Activated T-helper 1 cell treated with Interleukin-2 at 50 U/mL for 16 hours (primary cell): ENCODE results near the gene PARD6G.

Experiments used
- DNase-seq: peaks from one replicate; pipeline ENCODE4 v3.0.0-alpha.2; 2020; ENCODE audit warnings: low read depth

Gene PARD6G

GRCh38 chr18:80210312-80211083 is 36.8 kb downstream of the PARD6G start:
- no peak for DNase-seq

- no peak for DNase-seq
These were observed 38.7 kb downstream of the PARD6G start for GRCh38 chr18:80208620-80209019.

- DNase-seq, result no peak
These were observed 42.0 kb downstream of the PARD6G start for GRCh38 chr18:80205294-80205693.

DNA sequence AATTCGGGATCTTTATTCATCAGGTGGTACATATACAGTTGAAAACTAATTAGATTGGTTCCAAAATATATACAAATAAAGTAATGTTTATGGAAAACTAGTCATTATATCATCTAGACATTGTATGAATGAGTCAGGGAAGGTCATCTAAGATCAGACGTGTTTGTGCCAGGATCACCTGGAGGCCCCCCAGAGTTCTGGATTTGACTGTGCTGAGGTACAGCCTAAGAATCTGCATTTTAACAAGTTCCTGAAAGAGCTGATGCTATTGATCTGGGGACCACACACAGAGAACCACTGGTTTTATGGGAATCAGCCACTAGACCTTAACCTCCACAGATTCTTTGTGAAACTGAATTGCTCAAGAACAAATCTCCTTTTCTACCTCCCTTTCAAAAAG is 43.2 kb downstream of the PARD6G start:
- DNase-seq, result no peak

DNA sequence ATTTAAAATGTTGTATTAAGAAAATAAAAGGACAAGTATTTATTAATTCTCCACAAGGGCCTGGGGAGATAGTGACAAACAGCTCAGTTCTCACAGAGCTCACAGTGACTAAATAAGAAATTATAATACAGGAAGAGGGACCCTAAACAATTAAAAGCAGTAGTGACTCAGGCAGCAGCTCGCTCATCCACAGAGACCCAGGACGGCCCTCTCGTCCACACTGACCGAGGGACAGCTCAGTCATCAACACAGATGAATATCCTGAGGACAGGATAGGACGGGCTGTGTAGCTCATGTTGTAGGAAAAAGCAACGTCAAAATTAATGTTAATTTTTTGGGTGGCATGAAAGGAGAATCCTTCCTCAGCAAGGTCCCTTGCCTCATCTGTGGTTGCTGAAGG is 44.1 kb downstream of the PARD6G start:
- no peak for DNase-seq

DNA sequence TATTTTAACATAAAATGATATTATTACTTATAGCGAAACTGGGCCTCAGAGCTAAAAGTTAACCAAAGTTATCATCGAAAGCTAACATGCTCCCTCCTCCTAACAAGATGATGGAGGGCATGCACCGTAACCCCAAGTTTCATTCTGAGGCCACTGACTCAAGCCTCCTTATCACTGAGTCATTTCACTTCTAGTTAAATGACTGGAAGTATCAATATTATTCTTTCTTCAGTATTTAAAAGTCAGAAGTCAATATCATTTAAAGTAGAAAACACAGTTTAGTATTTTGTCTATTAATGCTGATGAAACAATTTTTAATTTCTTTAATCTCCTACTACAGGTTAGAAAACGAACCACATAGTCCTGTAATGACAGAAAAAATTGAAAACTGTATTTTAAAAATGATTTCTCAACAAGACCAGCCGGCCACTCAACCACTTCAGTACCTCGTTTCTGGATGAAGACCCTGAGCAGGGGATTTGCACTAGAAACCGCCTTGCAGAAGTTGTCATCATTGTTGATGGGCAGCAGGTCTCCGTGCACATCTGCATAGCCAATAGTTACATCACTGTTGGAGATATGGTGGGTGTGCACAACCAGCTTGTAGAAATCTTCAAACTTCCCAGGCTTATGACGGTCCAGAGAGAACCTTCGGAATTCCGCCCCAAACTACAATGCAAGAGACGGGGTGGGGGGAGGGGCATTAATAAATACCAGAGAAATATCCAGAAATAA is 44.9 kb downstream of the PARD6G start:
- DNase-seq, result no peak

DNA sequence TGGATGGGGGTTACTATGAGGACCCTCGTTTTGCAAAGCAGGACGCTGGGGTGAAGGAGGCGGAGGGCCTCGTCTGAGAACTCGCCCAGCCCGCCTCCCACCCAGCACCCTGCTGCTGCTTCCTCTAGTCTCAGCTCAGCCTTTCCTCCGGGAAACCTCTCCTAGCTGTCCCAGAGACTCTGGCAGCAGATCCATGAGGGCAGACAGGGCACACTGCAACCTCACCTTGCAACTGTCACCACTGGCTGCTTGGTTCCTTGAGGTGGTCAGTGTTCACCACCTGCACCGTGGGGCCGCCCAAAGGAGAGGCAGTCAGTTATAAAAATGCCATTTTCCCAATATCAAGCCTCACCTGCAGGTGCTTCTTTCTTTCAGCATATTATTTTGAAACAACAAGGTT is 45.6 kb downstream of the PARD6G start:
- DNase-seq, result no peak

- no peak for DNase-seq
These were observed 46.2 kb downstream of the PARD6G start for GRCh38 chr18:80200932-80201672.

- DNase-seq, result no peak
These were observed 47.0 kb downstream of the PARD6G start for GRCh38 chr18:80200171-80200931.

- DNase-seq, result no peak
These were observed 48.1 kb downstream of the PARD6G start for GRCh38 chr18:80198994-80199748.

DNA sequence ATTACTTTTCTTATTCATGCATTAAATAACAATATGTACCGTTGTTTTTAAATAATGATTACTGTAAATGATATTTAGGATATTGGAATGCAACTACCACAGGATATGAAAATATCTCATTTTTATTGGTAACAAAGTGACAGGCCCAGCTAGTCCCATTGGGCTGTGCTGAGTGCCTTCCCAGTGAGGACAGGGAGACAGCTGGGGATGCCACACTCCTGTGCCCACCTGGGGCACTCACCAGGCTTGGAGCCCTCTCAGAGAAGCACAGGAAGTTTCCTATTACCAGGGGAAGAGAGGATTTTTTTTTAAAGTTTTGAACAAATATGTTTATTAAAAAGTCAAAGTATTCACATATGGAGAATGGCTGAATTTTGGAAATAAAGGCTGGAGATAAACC is 48.9 kb downstream of the PARD6G start:
- DNase-seq, result no peak

DNA sequence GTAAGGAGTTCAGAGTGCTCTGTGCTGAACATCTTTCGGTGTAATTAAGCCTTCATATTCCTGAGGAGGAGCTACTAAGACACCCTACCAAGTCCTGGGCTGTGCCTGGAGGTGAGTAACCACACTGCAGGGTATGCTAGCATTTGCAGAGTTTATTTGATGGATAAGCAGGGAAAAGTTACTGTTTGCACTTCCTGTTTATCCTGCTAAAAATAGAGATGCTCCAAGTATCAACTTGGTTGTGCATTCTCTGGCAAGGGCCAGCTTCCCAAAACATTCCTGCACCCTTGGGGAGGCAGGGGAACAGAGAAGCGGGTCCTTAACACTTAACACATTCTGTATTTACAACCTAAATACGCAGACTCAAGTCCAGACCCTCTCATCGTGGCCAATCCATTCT is 49.8 kb downstream of the PARD6G start:
- no peak for DNase-seq

GRCh38 chr18:80196528-80197320 is 50.6 kb downstream of the PARD6G start:
- DNase-seq, result no peak

DNA sequence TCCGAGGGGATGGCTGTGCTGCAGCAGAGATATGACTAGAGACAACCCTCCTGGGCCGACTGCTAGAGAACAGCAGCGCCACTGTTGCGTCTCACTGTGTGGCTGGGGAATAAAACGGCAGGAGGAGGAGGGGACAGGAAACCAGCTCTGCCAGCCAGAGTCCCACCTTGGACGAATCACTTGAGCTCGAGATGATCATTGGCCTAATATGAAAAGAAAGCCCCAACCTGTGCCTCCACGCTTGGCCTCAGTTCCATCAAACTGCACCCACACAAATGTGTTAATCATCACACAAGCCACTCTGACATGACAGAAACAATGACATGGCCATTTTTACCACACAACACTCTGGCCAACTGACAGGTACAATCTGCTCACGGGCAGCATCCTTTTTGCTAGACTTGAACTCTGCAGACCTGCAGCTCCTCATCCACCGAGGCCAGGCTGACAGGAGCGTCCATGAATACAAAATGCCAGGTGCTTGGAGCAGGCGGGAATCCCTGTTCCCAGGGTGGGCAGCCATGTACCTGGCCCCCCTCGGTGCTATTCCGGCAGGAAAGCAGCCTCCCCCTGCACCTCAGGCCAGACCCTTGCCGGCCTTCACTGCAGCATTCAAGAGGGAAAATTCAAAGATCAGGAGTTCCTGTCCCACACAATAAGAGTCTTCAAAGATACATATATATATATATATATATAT is 52.3 kb downstream of the PARD6G start:
- no peak for DNase-seq

DNA sequence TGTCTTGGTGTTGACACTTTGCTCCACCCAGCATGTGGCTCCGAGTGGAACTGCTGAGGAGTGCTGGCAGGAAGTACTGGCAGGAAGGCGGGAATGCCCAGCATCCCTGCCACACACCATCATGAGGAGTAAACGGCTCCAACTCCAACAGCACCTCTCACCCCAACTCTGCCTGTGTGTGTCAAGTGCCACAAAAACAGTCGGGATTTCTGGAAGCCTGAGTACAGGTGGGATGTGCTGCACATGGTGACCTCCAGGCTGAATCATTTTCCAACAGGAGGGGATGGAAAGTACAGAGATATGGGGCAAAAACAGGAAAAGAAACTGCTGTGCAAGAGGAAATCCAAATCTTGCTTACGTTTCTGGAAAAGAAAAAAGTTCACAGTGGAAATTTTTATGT is 53.6 kb downstream of the PARD6G start:
- no peak for DNase-seq

GRCh38 chr18:80192653-80193385 is 54.5 kb downstream of the PARD6G start:
- DNase-seq, result no peak

DNA sequence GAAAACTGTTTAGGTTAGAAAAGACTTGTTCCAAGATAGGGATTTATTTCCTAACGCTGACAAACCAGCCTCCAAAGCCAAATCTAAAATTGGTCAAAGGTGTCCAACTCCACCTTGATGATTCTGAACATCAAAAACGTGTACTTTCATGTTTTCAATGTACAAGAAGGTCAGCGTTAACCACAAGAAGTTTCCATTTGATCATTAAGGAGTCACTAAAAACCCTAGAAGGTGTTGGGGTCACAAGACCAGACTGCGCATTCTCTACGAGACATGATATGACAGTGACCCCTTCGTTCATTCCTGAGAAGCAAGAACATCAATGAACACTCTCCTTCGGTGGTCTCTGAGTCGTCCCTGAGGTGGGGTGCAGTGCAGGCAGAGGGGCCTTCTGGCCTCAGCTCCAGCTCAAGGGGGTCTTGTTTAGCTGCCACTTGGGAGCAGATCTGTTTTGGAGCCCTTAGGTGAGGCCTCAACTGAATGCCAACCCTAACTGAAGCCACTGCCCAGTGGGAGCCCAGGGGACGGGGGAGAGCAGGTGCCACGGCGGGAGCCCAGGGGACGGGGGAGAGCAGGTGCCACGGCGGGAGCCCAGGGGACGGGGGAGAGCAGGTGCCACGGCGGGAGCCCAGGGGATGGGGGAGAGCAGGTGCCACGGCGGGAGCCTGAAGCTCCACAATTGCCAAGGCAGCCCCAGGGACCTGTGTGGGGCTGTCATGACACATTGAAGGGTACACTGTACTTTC is 55.2 kb downstream of the PARD6G start:
- DNase-seq, result no peak

- no peak for DNase-seq
These were observed 56.0 kb downstream of the PARD6G start for GRCh38 chr18:80191264-80191663.

DNA sequence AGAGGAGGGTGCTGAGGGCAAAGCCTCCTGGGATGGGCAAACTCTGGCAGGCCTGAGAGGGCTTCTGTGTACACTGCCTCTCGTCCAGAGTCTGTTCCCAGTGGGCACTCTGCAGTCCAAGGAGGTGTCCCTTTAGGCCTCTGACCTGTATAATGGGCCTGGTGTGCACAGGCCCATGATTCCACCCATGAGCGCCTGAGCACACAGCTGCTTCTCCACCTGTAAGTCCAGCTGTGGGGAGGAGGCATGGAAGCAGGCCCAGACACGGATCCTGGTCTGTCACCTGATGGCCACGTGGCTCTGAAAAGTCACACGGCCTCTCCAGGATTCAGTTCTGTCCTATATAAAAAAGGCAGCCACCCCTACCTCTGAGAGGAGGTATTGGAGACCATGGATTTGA is 57.0 kb downstream of the PARD6G start:
- DNase-seq, result no peak
